SK-N-SH (cell line): ENCODE results near the gene RRBP1. TPM values are rescaled to one million over a fixed set of nuclear protein-coding genes. Genes with fewer than 3 reads are reported as not detected.

Experiments
- CTCF ChIA-PET: fragments of 300-600, 350-600 bp; formaldehyde crosslinking; extraction: SDS; loops from one replicate; lab custom pipeline; 2021; lab: Yijun Ruan, JAX
- POLR2A ChIA-PET: fragments of 350-600 bp; sonication (Branson Sonifier 250); formaldehyde crosslinking; extraction: SDS; loops from one replicate; lab custom pipeline; 2020; ENCODE audit warnings: antibody characterized with exemption, inconsistent platforms; lab: Yijun Ruan, JAX
- DNase-seq: peaks from one replicate; pipeline ENCODE4 v3.0.0; 2012
- H2AFZ ChIP-seq: fragments of 200-600 bp; sonication (generic); 2 replicates; pipeline ENCODE4 v1.8.1; 2016; ENCODE audit warnings: antibody characterized with exemption, mild to moderate bottlenecking, low read depth
- H3F3A ChIP-seq: fragments of 200-600 bp; sonication (generic); replicated peaks from 2 replicates; pipeline ENCODE3; 2016; ENCODE audit warnings: antibody characterized with exemption, mild to moderate bottlenecking; ENCODE audit not compliant: insufficient read depth
- H3K27ac ChIP-seq, 2 experiments: fragments of 200-500 bp in 1 of 2; fragments of 200-600 bp in 1 of 2; sonication (Bioruptor generic) in 1 of 2; sonication (generic), shearing (Covaris generic) in 1 of 2; 2 replicates each; pipeline versions ENCODE4 v1.5.1 to v1.6.1; 2014 to 2016; ENCODE audit warnings: low read depth in 2 of 2, inconsistent platforms in 1 of 2, low read length in 1 of 2, mild to moderate bottlenecking in 1 of 2, mixed read lengths in 1 of 2
- H3K27me3 ChIP-seq: fragments of 200-600 bp; sonication (generic), shearing (Covaris generic); 2 replicates; pipeline ENCODE4 v1.6.1; 2016; ENCODE audit warnings: mixed run types; ENCODE audit not compliant: insufficient read depth
- H3K36me3 ChIP-seq, 2 experiments: fragments of 200-500 bp in 1 of 2; fragments of 200-600 bp in 1 of 2; sonication (Bioruptor generic) in 1 of 2; sonication (generic) in 1 of 2; replicated peaks in 1 of 2; 2 replicates each; pipeline versions ENCODE3 to v1.5.1; 2014 to 2016; ENCODE audit warnings: low read length in 1 of 2, mild to moderate bottlenecking in 1 of 2; ENCODE audit not compliant: insufficient read depth in 2 of 2, control insufficient read depth in 1 of 2
- H3K4me1 ChIP-seq, 2 experiments: fragments of 200-500 bp in 1 of 2; fragments of 200-600 bp in 1 of 2; sonication (Bioruptor generic) in 1 of 2; sonication (generic), shearing (Covaris generic) in 1 of 2; 2 replicates each; pipeline versions ENCODE4 v1.5.1 to v1.6.1; 2014 to 2016; ENCODE audit warnings: low read depth in 1 of 2, low read length in 1 of 2, mixed run types in 1 of 2; ENCODE audit not compliant: insufficient read depth in 2 of 2, control insufficient read depth in 1 of 2
- H3K4me2 ChIP-seq: fragments of 200-600 bp; sonication (generic), shearing (Covaris generic); 2 replicates; pipeline ENCODE4 v1.6.1; 2017; ENCODE audit warnings: mixed run types
- H3K4me3 ChIP-seq, 2 experiments: fragments of 200-500 bp in 1 of 2; fragments of 200-600 bp in 1 of 2; sonication (Bioruptor generic) in 1 of 2; sonication (generic), shearing (Covaris generic) in 1 of 2; 2 replicates each; pipeline versions ENCODE4 v1.5.1 to v1.8.1; 2014 to 2016; ENCODE audit warnings: low read depth in 2 of 2, inconsistent platforms in 1 of 2, low read length in 1 of 2, mild to moderate bottlenecking in 1 of 2, mixed read lengths in 1 of 2, moderate library complexity in 1 of 2
- H3K79me2 ChIP-seq: fragments of 200-600 bp; sonication (generic); 2 replicates; pipeline ENCODE4 v1.8.1; 2017; ENCODE audit warnings: mild to moderate bottlenecking; ENCODE audit not compliant: insufficient read depth
- H3K9ac ChIP-seq: fragments of 200-600 bp; sonication (generic); 2 replicates; pipeline ENCODE4 v1.6.1; 2017; ENCODE audit warnings: mixed run types
- H3K9me2 ChIP-seq: fragments of 200-600 bp; sonication (generic); 2 replicates; pipeline ENCODE4 v1.6.1; 2017; ENCODE audit warnings: mixed run types
- H3K9me3 ChIP-seq: fragments of 200-600 bp; sonication (generic); 2 replicates; pipeline ENCODE4 v1.6.1; 2017; ENCODE audit warnings: mixed run types, mild to moderate bottlenecking, moderate library complexity
- H4K20me1 ChIP-seq: fragments of 200-600 bp; sonication (generic); 2 replicates; pipeline ENCODE4 v1.6.1; 2017; ENCODE audit warnings: mild to moderate bottlenecking, mixed run types; ENCODE audit not compliant: insufficient read depth
- CHD2 ChIP-seq: fragments of 150-350 bp; IDR thresholded peaks from 2 replicates; pipeline ENCODE4 v1.6.1; 2018; ENCODE audit warnings: low read length; ENCODE audit not compliant: partially characterized antibody
- EP300 ChIP-seq, 2 experiments: IDR thresholded peaks; 2 replicates each; pipeline versions ENCODE4 v1.4.0 to v1.6.1; 2012; ENCODE audit warnings: borderline replicate concordance in 1 of 2, low read depth in 1 of 2, low read length in 1 of 2
- EZH2phosphoT487 ChIP-seq: fragments of 200-600 bp; sonication (generic); IDR thresholded peaks from 2 replicates; pipeline ENCODE4 v1.6.1; 2017; ENCODE audit warnings: low read depth, mixed run types, mild to moderate bottlenecking, antibody characterized with exemption, moderate library complexity, borderline replicate concordance
- FOXJ3 ChIP-seq: sonication (generic); formaldehyde crosslinking; IDR thresholded peaks from 2 replicates; pipeline ENCODE4 v1.5.1; 2020; ENCODE audit warnings: mild to moderate bottlenecking, missing genetic modification reagents
- GATA2 ChIP-seq: sonication (generic); formaldehyde crosslinking; IDR thresholded peaks from 2 replicates; pipeline ENCODE4 v1.5.0; 2020; ENCODE audit warnings: mild to moderate bottlenecking, missing genetic modification reagents
- MAX ChIP-seq: IDR thresholded peaks from 2 replicates; pipeline ENCODE4 v1.4.0; 2012; ENCODE audit warnings: low read depth
- MEF2A ChIP-seq: IDR thresholded peaks from 2 replicates; pipeline ENCODE4 v1.4.0; 2012; ENCODE audit warnings: low read depth, borderline replicate concordance
- NFIC ChIP-seq: IDR thresholded peaks from 2 replicates; pipeline ENCODE4 v1.4.0; 2012; ENCODE audit warnings: borderline replicate concordance
- NRF1 ChIP-seq: IDR thresholded peaks from 2 replicates; pipeline ENCODE4 v1.6.1; 2012; ENCODE audit warnings: low read depth, mild to moderate bottlenecking, low read length
- POLR2AphosphoS5 ChIP-seq: IDR thresholded peaks from 2 replicates; pipeline ENCODE4 v1.6.1; 2012; ENCODE audit warnings: low read depth, low read length
- RAD21 ChIP-seq: IDR thresholded peaks from 2 replicates; pipeline ENCODE4 v1.6.1; 2012; ENCODE audit warnings: mild to moderate bottlenecking, low read length
- RFX5 ChIP-seq: IDR thresholded peaks from 2 replicates; pipeline ENCODE4 v1.6.1; 2012; ENCODE audit warnings: mild to moderate bottlenecking, improper control_type of control experiment, low read length
- RXRA ChIP-seq: IDR thresholded peaks from 2 replicates; pipeline ENCODE4 v1.4.0; 2012; ENCODE audit warnings: low read depth, mild to moderate bottlenecking, borderline replicate concordance
- TAF1 ChIP-seq: IDR thresholded peaks from 2 replicates; pipeline ENCODE4 v1.6.1; 2012; ENCODE audit warnings: low read depth, mild to moderate bottlenecking, low read length, moderate library complexity, borderline replicate concordance
- TCF12 ChIP-seq: IDR thresholded peaks from 2 replicates; pipeline ENCODE4 v1.4.0; 2012
- TEAD4 ChIP-seq: IDR thresholded peaks from 2 replicates; pipeline ENCODE4 v1.4.0; 2012; ENCODE audit warnings: mild to moderate bottlenecking, borderline replicate concordance; ENCODE audit not compliant: insufficient read depth
- USF1 ChIP-seq: IDR thresholded peaks from 2 replicates; pipeline ENCODE4 v1.4.0; 2012; ENCODE audit warnings: low read depth, borderline replicate concordance
- USF2 ChIP-seq: fragments of 150-350 bp; IDR thresholded peaks from 2 replicates; pipeline ENCODE4 v1.6.1; 2017; ENCODE audit warnings: antibody characterized with exemption, low read length, low read depth, borderline replicate concordance
- YY1 ChIP-seq: IDR thresholded peaks from 2 replicates; pipeline ENCODE4 v1.4.0; 2012; ENCODE audit warnings: low read depth, mild to moderate bottlenecking
- WGBS: methylation state at CpG from one replicate; pipeline ENCODE4 v1.1.6; 2017; ENCODE audit warnings: low lambda C conversion rate; 5-methylcytosine and 5-hydroxymethylcytosine counted together
- polyA plus RNA-seq, 3 experiments: library from polyadenylated mRNA; depleted of rRNA; stranded (reverse); fragments of >200 nt; gene quantifications; 2 replicates each; pipeline ENCODE4 v1.2.3, GENCODE V29; 2012
- TF ChIP-seq, protein P1 (sequence below): IDR thresholded peaks from 2 replicates; pipeline ENCODE4; 2012

RRBP1 gene
- polyA plus RNA-seq, 1 of the 3 experiments (the other 2 are of a cell fraction): 50.2 TPM

GRCh38 chr20:17622086-17622850, 59.8 kb downstream of the RRBP1 start:
- no peaks in the 10 kb centered on the region for H3K27me3 ChIP-seq
- no peaks in the 10 kb centered on the region for H3K9me2 ChIP-seq
- H3K9me3 ChIP-seq: no peaks in the 10 kb centered on the region
- H2AFZ ChIP-seq: no peak overlapping the region
- no peaks in the 10 kb centered on the region for H3K4me1 ChIP-seq
- 92% methylated on average over 11 of the region's 11 CpGs for WGBS
- H3K9ac ChIP-seq: no peak overlapping the region
- H3K27ac ChIP-seq: no peak overlapping the region
- no peaks in the 10 kb centered on the region for H4K20me1 ChIP-seq
- H3K36me3 ChIP-seq: peaks cover 3 to 69% of the 10 kb centered on the region in 2 experiments
- H3K4me2 ChIP-seq: no peak overlapping the region
- TF ChIP-seq MAX (no peak), NRF1 (no peak), USF1 (no peak), MEF2A (no peak), TAF1 (no peak)
- no peak overlapping the region for H3K4me3 ChIP-seq
- peak; percentile 5 for DNase-seq
- CTCF ChIA-PET: interaction anchor here (0.8 to 3.8 kb wide), 6 partner anchors 13 to 117 kb away, joined by 3 to 15 read pairs (median 5); no protein-coding TSS in a partner anchor
- no peaks in the 10 kb centered on the region for H3F3A ChIP-seq
- POLR2A ChIA-PET: no interaction called here
- no peaks in the 10 kb centered on the region for H3K79me2 ChIP-seq

GRCh38 chr20:17621229-17621968, 60.6 kb downstream of the RRBP1 start:
- Histone ChIP-seq H3K27me3 (no peaks in the 10 kb centered on the region), H3K36me3 (peaks cover 3 to 65% of the 10 kb centered on the region in 2 experiments), H3K27ac (no peak overlapping the region), H2AFZ (no peak overlapping the region), H3F3A (no peaks in the 10 kb centered on the region), H3K4me3 (no peak overlapping the region), H4K20me1 (no peaks in the 10 kb centered on the region), H3K4me2 (no peak overlapping the region), H3K9me3 (no peaks in the 10 kb centered on the region), H3K9me2 (no peaks in the 10 kb centered on the region), H3K9ac (no peak overlapping the region), H3K79me2 (no peaks in the 10 kb centered on the region), H3K4me1 (no peaks in the 10 kb centered on the region)
- 86% methylated on average over 16 of the region's 24 CpGs for WGBS
- CTCF ChIA-PET: interaction anchor here (0.8 to 3.8 kb wide), 4 partner anchors 14 to 117 kb away, joined by 3 to 15 read pairs (median 7); no protein-coding TSS in a partner anchor
- peak; percentile 3 for DNase-seq
- TF ChIP-seq POLR2AphosphoS5: no peak
- no peak for TF ChIP-seq TEAD4
- no peak for TF ChIP-seq MEF2A
- TF ChIP-seq YY1: no peak
- TF ChIP-seq, protein P1, sequence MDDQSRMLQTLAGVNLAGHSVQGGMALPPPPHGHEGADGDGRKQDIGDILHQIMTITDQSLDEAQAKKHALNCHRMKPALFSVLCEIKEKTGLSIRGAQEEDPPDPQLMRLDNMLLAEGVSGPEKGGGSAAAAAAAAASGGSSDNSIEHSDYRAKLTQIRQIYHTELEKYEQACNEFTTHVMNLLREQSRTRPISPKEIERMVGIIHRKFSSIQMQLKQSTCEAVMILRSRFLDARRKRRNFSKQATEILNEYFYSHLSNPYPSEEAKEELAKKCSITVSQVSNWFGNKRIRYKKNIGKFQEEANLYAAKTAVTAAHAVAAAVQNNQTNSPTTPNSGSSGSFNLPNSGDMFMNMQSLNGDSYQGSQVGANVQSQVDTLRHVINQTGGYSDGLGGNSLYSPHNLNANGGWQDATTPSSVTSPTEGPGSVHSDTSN: no peak
- TF ChIP-seq RXRA: no peak
- no peak for TF ChIP-seq GATA2 (CRISPR knock-in tag)
- TF ChIP-seq EZH2phosphoT487: no peak
- no peak for TF ChIP-seq EP300 (IDR thresholded peaks at IDR 0.05; ENCODE audit: borderline replicate concordance in 1 of 2, low read depth in 1 of 2, low read length in 1 of 2)
- no peak for TF ChIP-seq NFIC
- TF ChIP-seq MAX: no peak
- no peak for TF ChIP-seq CHD2
- TF ChIP-seq RAD21: no peak
- TF ChIP-seq USF2: no peak
- no peak for TF ChIP-seq TAF1
- TF ChIP-seq RFX5: no peak
- TF ChIP-seq FOXJ3: no peak
- no peak for TF ChIP-seq TCF12
- POLR2A ChIA-PET: no interaction called here
